SK-N-SH treated with all-trans-retinoic acid at 6 μM for 48 hours (cell line): ENCODE measurements around the gene ZFHX2.
A peak's percentile ranks its signal among the peaks of the same experiment; 100 is the strongest.

Experiments used
- ATAC-seq: fragments of 200-7000 bp; cut with Tn5 transposase; 3 replicates; pipeline ENCODE4 v1.9.1; 2020; ENCODE audit warnings: mild to moderate bottlenecking, moderate library complexity
- ARNTL ChIP-seq: fragments of 450-650 bp; formaldehyde crosslinking; IDR thresholded peaks from 2 replicates; pipeline ENCODE4 v1.5.0; 2020; ENCODE audit warnings: low read depth, mild to moderate bottlenecking, moderate library complexity, borderline replicate concordance
- BACH2 ChIP-seq: fragments of 250-450 bp; sonication (Bioruptor Pico); IDR thresholded peaks from 2 replicates; pipeline ENCODE4 v1.9.0; 2021; ENCODE audit warnings: mild to moderate bottlenecking, borderline replicate concordance
- CSDC2 ChIP-seq: fragments of 250-450 bp; sonication (Bioruptor Pico); IDR thresholded peaks from 2 replicates; pipeline ENCODE4 v1.5.0; 2020; ENCODE audit warnings: mild to moderate bottlenecking, moderate library complexity
- CSRNP3 ChIP-seq: fragments of 250-450 bp; sonication (Bioruptor Pico); IDR thresholded peaks from 2 replicates; pipeline ENCODE4 v1.5.1; 2021; ENCODE audit warnings: mild to moderate bottlenecking, moderate library complexity
- ESRRG ChIP-seq: fragments of 250-450 bp; sonication (Bioruptor Pico); IDR thresholded peaks from 2 replicates; pipeline ENCODE4 v1.6.1; 2021; ENCODE audit warnings: mild to moderate bottlenecking
- OSR1 ChIP-seq: fragments of 250-450 bp; sonication (Bioruptor Pico); IDR thresholded peaks from 2 replicates; pipeline ENCODE4 v1.8.0; 2022; ENCODE audit warnings: moderate library complexity, mild to moderate bottlenecking, inconsistent platforms
- PATZ1 ChIP-seq: fragments of 250-450 bp; sonication (Bioruptor Pico); IDR thresholded peaks from 2 replicates; pipeline ENCODE4 v1.8.0; 2020; ENCODE audit warnings: mild to moderate bottlenecking, moderate library complexity, borderline replicate concordance
- POU6F1 ChIP-seq: fragments of 250-450 bp; sonication (Bioruptor Pico); IDR thresholded peaks from 2 replicates; pipeline ENCODE4 v1.8.0; 2021; ENCODE audit warnings: low read depth, mild to moderate bottlenecking, moderate library complexity, borderline replicate concordance
- PPARA ChIP-seq: fragments of 250-450 bp; sonication (Bioruptor Pico); IDR thresholded peaks from 2 replicates; pipeline ENCODE4 v1.5.0; 2020; ENCODE audit warnings: mild to moderate bottlenecking, borderline replicate concordance
- SNAI2 ChIP-seq: fragments of 250-450 bp; sonication (Bioruptor Pico); IDR thresholded peaks from 2 replicates; pipeline ENCODE4 v1.5.0; 2020; ENCODE audit warnings: mild to moderate bottlenecking, moderate library complexity
- TCF4 ChIP-seq: fragments of 250-450 bp; sonication (Bioruptor Pico); IDR thresholded peaks from 2 replicates; pipeline ENCODE4 v1.8.0; 2021; ENCODE audit warnings: mild to moderate bottlenecking, moderate library complexity, borderline replicate concordance
- TOX ChIP-seq: fragments of 250-450 bp; sonication (Bioruptor Pico); IDR thresholded peaks from 2 replicates; pipeline ENCODE4 v1.8.0; 2021; ENCODE audit warnings: mild to moderate bottlenecking, moderate library complexity, borderline replicate concordance
- TSHZ2 ChIP-seq: fragments of 250-450 bp; sonication (Bioruptor Pico); IDR thresholded peaks from 2 replicates; pipeline ENCODE4 v1.5.0; 2020; ENCODE audit warnings: mild to moderate bottlenecking, moderate library complexity
- ZC3H10 ChIP-seq: fragments of 250-450 bp; sonication (Bioruptor Pico); IDR thresholded peaks from 2 replicates; pipeline ENCODE4 v1.5.1; 2021; ENCODE audit warnings: mild to moderate bottlenecking, moderate library complexity
- ZFP3 ChIP-seq: fragments of 250-450 bp; sonication (Bioruptor Pico); IDR thresholded peaks from 2 replicates; pipeline ENCODE4 v1.5.0; 2020; ENCODE audit warnings: mild to moderate bottlenecking, moderate library complexity
- ZFP30 ChIP-seq: fragments of 450-650 bp; formaldehyde crosslinking; IDR thresholded peaks from 2 replicates; pipeline ENCODE4 v1.5.0; 2022; ENCODE audit warnings: mild to moderate bottlenecking, moderate library complexity
- ZNF565 ChIP-seq: fragments of 450-650 bp; formaldehyde crosslinking; conservative IDR thresholded peaks from 2 replicates; pipeline ENCODE4 v1.5.0; 2020; ENCODE audit warnings: low read depth, mild to moderate bottlenecking, moderate library complexity
- ZNF70 ChIP-seq: fragments of 450-650 bp; formaldehyde crosslinking; IDR thresholded peaks from 2 replicates; pipeline ENCODE4 v1.5.0; 2020; ENCODE audit warnings: mild to moderate bottlenecking, moderate library complexity

ZFHX2 gene

GRCh38 chr14:23542261-23542660 is 9.3 kb downstream of the ZFHX2 start (continued):
- no peak for TF ChIP-seq CSRNP3 (CRISPR knock-in tag)
- no peak for TF ChIP-seq ZFP3 (CRISPR knock-in tag)
- no peak for TF ChIP-seq ZNF70
- TF ChIP-seq ZC3H10 (CRISPR knock-in tag) = no peak
- no peak for TF ChIP-seq ARNTL (CRISPR knock-in tag)

GRCh38 chr14:23540141-23540469 is 11.5 kb downstream of the ZFHX2 start:
- ATAC-seq = no peak
- TF ChIP-seq ZNF565 (no peak), CSRNP3 (CRISPR knock-in tag) (no peak), ZC3H10 (CRISPR knock-in tag) (no peak), SNAI2 (no peak), TOX (CRISPR knock-in tag) (no peak), ESRRG (CRISPR knock-in tag) (no peak), PPARA (CRISPR knock-in tag) (no peak), ZFP30 (no peak), CSDC2 (no peak), ZFP3 (CRISPR knock-in tag) (no peak), BACH2 (CRISPR knock-in tag) (no peak), POU6F1 (no peak)

- TF ChIP-seq ZFP3 (CRISPR knock-in tag) (no peak), ZNF70 (no peak), CSDC2 (no peak), PPARA (CRISPR knock-in tag) (no peak), TOX (CRISPR knock-in tag) (no peak), PATZ1 (CRISPR knock-in tag) (no peak), POU6F1 (no peak), ARNTL (CRISPR knock-in tag) (no peak), TSHZ2 (CRISPR knock-in tag) (no peak), OSR1 (CRISPR knock-in tag) (no peak), ZNF565 (no peak), ZC3H10 (CRISPR knock-in tag) (no peak), TCF4 (CRISPR knock-in tag) (no peak)
- peak; percentile 94 for ATAC-seq
Observed at GRCh38 chr14:23539248-23540140, 12.1 kb downstream of the ZFHX2 start.
